ENCODE results near the gene TRIM2. TPM values are rescaled to one million over a fixed set of nuclear protein-coding genes. Genes with fewer than 3 reads are reported as not detected.

The TRIM2 gene
- total RNA-seq, 2 donors from 2014 or later: 120 to 151 TPM

DNA sequence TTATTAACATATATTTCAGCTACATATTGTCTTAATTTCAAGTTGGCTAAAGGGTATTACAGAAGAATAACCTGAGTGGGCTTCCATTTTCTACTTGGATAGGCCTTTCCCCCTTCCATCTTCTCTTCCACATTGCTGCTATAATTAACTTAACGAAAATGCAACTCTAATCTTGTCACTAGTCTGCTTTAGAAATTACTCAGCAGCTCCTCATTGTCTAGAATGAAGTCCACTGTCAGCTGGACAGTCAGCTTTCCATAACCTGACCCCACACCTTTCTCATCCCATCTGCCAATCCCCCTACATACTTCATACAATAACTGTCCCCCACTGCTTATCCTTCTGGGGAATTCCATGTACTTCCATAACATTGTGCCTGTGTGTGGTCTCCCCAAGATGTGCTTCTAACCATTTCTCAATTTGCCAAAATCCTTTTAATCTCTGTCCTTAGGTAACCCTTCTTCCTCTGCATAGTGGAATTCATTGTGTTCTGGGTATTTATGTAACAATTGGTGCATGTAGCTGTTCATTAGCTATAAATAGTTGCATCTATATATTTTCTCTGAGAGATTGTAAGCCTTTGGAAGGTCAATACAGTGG lies 145.1 kb downstream of the TRIM2 start:
- Histone ChIP-seq H3K27me3 (no peaks in the 10 kb centered on the region), H3K4me3 (no peak overlapping the region)
- DNase-seq: no peak

DNA sequence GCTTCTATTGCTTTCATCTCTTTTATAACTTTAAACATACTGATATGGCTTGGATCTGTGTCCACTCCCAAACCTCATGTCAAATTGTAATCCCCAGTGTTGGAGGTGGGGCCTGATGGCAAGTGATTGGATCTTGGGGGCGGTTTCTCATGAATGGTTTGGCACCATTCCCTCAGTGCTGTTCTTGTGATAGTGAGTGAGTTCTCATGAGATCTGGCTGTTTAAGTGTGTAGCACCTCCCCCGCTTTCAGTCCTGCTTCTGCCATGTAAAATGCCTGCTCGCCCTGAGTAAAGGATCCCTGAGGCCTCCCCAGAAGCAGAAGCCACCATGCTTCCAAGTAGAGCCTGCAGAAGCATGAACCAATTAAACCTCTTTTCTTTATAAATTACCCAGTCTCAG lies 157.9 kb downstream of the TRIM2 start:
- intact Hi-C loops (cut with DNase I): no loop called here
- TF ChIP-seq, protein P1, sequence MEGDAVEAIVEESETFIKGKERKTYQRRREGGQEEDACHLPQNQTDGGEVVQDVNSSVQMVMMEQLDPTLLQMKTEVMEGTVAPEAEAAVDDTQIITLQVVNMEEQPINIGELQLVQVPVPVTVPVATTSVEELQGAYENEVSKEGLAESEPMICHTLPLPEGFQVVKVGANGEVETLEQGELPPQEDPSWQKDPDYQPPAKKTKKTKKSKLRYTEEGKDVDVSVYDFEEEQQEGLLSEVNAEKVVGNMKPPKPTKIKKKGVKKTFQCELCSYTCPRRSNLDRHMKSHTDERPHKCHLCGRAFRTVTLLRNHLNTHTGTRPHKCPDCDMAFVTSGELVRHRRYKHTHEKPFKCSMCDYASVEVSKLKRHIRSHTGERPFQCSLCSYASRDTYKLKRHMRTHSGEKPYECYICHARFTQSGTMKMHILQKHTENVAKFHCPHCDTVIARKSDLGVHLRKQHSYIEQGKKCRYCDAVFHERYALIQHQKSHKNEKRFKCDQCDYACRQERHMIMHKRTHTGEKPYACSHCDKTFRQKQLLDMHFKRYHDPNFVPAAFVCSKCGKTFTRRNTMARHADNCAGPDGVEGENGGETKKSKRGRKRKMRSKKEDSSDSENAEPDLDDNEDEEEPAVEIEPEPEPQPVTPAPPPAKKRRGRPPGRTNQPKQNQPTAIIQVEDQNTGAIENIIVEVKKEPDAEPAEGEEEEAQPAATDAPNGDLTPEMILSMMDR (IDR thresholded peaks at IDR 0.05): no peak
- no peak for DNase-seq
- no peak overlapping the region for H3K4me3 ChIP-seq
- H3K36me3 ChIP-seq: no peaks in the 10 kb centered on the region
- no peaks in the 10 kb centered on the region for H3K4me1 ChIP-seq
- H3K9me3 ChIP-seq: no peaks in the 10 kb centered on the region
- no peak overlapping the region for H3K9ac ChIP-seq (ENCODE audit: low read depth in 2 of 2, low read length in 2 of 2)
- H3K27ac ChIP-seq: no peak overlapping the region
- no peaks in the 10 kb centered on the region for H3K27me3 ChIP-seq

More for the DNA sequence above, 145.1 kb downstream of the TRIM2 start:
- intact Hi-C loops (cut with DNase I): no loop called here
- no peak overlapping the region for H3K27ac ChIP-seq
- no peak overlapping the region for H3K9ac ChIP-seq (ENCODE audit: low read depth in 2 of 2, low read length in 2 of 2)
- H3K9me3 ChIP-seq: no peaks in the 10 kb centered on the region
- no peaks in the 10 kb centered on the region for H3K36me3 ChIP-seq
- TF ChIP-seq, protein P1 (IDR thresholded peaks at IDR 0.05): no peak
- H3K4me1 ChIP-seq: no peaks in the 10 kb centered on the region

DNA sequence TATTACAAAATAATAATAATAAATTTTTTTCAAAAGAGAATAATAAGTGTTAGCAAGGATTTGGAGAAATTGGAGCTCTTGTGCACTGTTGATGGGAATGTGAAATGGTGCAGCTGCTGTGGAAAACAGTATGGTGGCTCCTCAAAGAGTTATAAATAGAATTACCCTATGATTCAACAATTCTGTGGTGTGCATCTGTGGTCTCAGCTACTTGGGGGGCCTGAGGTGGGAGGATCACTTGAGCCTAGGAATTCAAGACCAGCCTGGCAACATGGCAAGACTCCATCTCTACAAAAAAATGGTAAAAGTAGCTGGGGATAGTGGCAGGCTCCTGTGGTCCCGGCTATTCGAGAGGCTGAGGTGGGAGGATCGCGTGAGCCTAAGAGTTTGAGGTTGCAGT lies 159.8 kb downstream of the TRIM2 start:
- no peak for DNase-seq
- no peak overlapping the region for H3K4me3 ChIP-seq
- no peaks in the 10 kb centered on the region for H3K36me3 ChIP-seq
- H3K27me3 ChIP-seq: no peaks in the 10 kb centered on the region
- TF ChIP-seq, protein P1 (IDR thresholded peaks at IDR 0.05): no peak
- intact Hi-C loops (cut with DNase I): no loop called here
- no peaks in the 10 kb centered on the region for H3K4me1 ChIP-seq
- H3K27ac ChIP-seq: no peak overlapping the region
- H3K9ac ChIP-seq (ENCODE audit: low read depth in 2 of 2, low read length in 2 of 2): no peak overlapping the region
- H3K9me3 ChIP-seq: no peaks in the 10 kb centered on the region

DNA sequence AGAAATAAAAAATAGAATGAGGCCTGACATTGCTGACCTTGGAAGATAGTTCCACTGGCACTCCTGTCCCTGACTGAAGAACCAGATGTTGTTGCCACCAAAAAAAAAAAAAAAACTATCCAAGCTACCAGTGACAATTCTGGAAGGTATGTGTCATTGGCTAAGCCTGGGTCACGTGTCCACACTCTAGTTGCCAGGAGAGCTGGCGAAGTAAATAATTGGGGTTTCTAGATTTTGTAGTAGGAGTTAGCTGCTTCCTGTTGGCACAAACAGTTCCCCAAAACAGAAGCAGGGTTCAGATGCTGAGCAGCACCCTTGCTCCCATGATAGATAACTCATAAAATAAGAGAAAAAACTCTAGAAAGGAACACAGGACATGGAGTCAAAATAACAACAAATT lies 160.8 kb downstream of the TRIM2 start:
- no peak for DNase-seq
- H3K27me3 ChIP-seq: no peaks in the 10 kb centered on the region

DNA sequence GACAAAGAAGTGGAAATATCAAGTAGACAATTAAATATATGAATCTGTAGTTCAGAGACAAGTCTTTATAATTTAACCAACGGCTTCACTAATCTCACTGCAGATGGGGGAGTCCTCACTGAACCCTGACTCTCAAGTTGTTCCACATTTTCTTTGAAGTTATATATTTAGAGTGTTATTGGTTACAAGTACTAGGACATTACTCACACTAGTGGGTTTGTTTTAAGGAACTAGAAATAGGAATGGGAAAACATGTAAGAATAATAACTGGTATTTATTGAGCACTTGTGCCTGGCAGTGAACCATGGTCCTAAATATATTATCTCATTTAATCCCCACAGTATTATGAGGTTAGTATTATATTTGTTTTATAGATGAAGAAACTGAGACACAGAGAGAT lies 162.2 kb downstream of the TRIM2 start:
- intact Hi-C loops (cut with DNase I): no loop called here
- Histone ChIP-seq H3K4me1 (no peaks in the 10 kb centered on the region), H3K36me3 (no peaks in the 10 kb centered on the region), H3K4me3 (no peak overlapping the region), H3K27ac (no peak overlapping the region), H3K9me3 (no peaks in the 10 kb centered on the region), H3K9ac (ENCODE audit: low read depth in 2 of 2, low read length in 2 of 2) (no peak overlapping the region), H3K27me3 (no peaks in the 10 kb centered on the region)
- TF ChIP-seq, protein P1 (IDR thresholded peaks at IDR 0.05): no peak
- no peak for DNase-seq

More for the DNA sequence above, 160.8 kb downstream of the TRIM2 start:
- Histone ChIP-seq H3K9me3 (no peaks in the 10 kb centered on the region), H3K9ac (ENCODE audit: low read depth in 2 of 2, low read length in 2 of 2) (no peak overlapping the region), H3K27ac (no peak overlapping the region), H3K4me3 (no peak overlapping the region), H3K36me3 (no peaks in the 10 kb centered on the region), H3K4me1 (no peaks in the 10 kb centered on the region)
- intact Hi-C loops (cut with DNase I): no loop called here
- TF ChIP-seq, protein P1 (IDR thresholded peaks at IDR 0.05): no peak

All from colonic mucosa (tissue), 4 donors.